HG03039 (cell line): ENCODE results near the gene ABCC5.
"Not testable (repeated sequence)": the region's sequence is repeated elsewhere in the genome, so short reads cannot be mapped to it uniquely, and the experiment has no call there.

Source experiments
- ATAC-seq: cut with Tn5 transposase; IDR thresholded peaks from one replicate; pipeline ENCODE4 v1.9.1; 2021; ENCODE audit warnings: mild to moderate bottlenecking, moderate library complexity; ENCODE audit not compliant: unreplicated experiment

Gene ABCC5

GRCh38 chr3:184016811-184017671, 643 bp downstream of the ABCC5 start:
- peak; percentile 84 for ATAC-seq

- no peak for ATAC-seq
Measured at GRCh38 chr3:184016169-184016570, 1.5 kb downstream of the ABCC5 start.

GRCh38 chr3:184015381-184016019, 2.2 kb downstream of the ABCC5 start:
- ATAC-seq, result no peak

- no peak for ATAC-seq
Measured at GRCh38 chr3:184011937-184012889, 5.5 kb downstream of the ABCC5 start.

- no peak for ATAC-seq
Measured at GRCh38 chr3:184011230-184011876, 6.3 kb downstream of the ABCC5 start.

GRCh38 chr3:184008161-184008560, 9.5 kb downstream of the ABCC5 start:
- ATAC-seq, result no peak

- ATAC-seq, result not testable (repeated sequence)
Measured at GRCh38 chr3:184007143-184007813, 10.4 kb downstream of the ABCC5 start.

- no peak for ATAC-seq
Measured at GRCh38 chr3:184005941-184006507, 11.7 kb downstream of the ABCC5 start.

GRCh38 chr3:184004476-184004875, 13.2 kb downstream of the ABCC5 start:
- ATAC-seq, result no peak

GRCh38 chr3:184003187-184003967, 14.3 kb downstream of the ABCC5 start:
- no peak for ATAC-seq

- ATAC-seq, result no peak
Measured at GRCh38 chr3:184002469-184002868, 15.2 kb downstream of the ABCC5 start.

- ATAC-seq, result no peak
Measured at GRCh38 chr3:184001761-184002160, 15.9 kb downstream of the ABCC5 start.

GRCh38 chr3:183991403-183991802, 26.3 kb downstream of the ABCC5 start:
- ATAC-seq, result no peak

- no peak for ATAC-seq
Measured at GRCh38 chr3:183988216-183988790, 29.4 kb downstream of the ABCC5 start.

GRCh38 chr3:183987000-183987600, 30.6 kb downstream of the ABCC5 start:
- no peak for ATAC-seq

GRCh38 chr3:183984749-183985729, 32.6 kb downstream of the ABCC5 start:
- ATAC-seq, result no peak

GRCh38 chr3:183984127-183984740, 33.5 kb downstream of the ABCC5 start:
- ATAC-seq, result no peak
